RWPE2 (cell line): ENCODE data around the gene BABAM2.
"Not testable (repeated sequence)": the region's sequence is repeated elsewhere in the genome, so short reads cannot be mapped to it uniquely, and the experiment has no call there.

ENCODE experiments used
- ATAC-seq: fragments of 200-7000 bp; cut with Tn5 transposase; 3 replicates; pipeline ENCODE4 v1.9.1; 2021; ENCODE audit warnings: low read depth
- DNase-seq: peaks from one replicate; pipeline ENCODE4 v3.0.0-alpha.2; 2020; ENCODE audit warnings: low spot score
- H3K27ac ChIP-seq: fragments of 450-650 bp; 2 replicates; pipeline ENCODE4 v1.5.1; 2017; ENCODE audit warnings: mild to moderate bottlenecking; ENCODE audit not compliant: poor library complexity, severe bottlenecking
- H3K27me3 ChIP-seq: fragments of 250-450 bp; sonication (Bioruptor Pico); 2 replicates; pipeline ENCODE4 v1.5.1; 2021; ENCODE audit warnings: mild to moderate bottlenecking, moderate library complexity; ENCODE audit not compliant: insufficient read depth, poor library complexity, severe bottlenecking
- H3K36me3 ChIP-seq: fragments of 250-450 bp; sonication (Bioruptor Pico); 2 replicates; pipeline ENCODE4 v1.5.1; 2020; ENCODE audit warnings: low read depth, mild to moderate bottlenecking, moderate library complexity
- H3K4me1 ChIP-seq: fragments of 250-450 bp; sonication (Bioruptor Pico); 2 replicates; pipeline ENCODE4 v1.5.1; 2021; ENCODE audit warnings: mild to moderate bottlenecking, moderate library complexity; ENCODE audit not compliant: insufficient read depth, poor library complexity, severe bottlenecking
- H3K4me3 ChIP-seq: fragments of 250-450 bp; sonication (Bioruptor Pico); 2 replicates; pipeline ENCODE4 v1.5.1; 2021; ENCODE audit warnings: mild to moderate bottlenecking, moderate library complexity; ENCODE audit not compliant: severe bottlenecking
- H3K9me3 ChIP-seq: fragments of 250-450 bp; sonication (Bioruptor Pico); 2 replicates; pipeline ENCODE4 v1.5.1; 2021; ENCODE audit warnings: mild to moderate bottlenecking, moderate library complexity; ENCODE audit not compliant: severe bottlenecking
- CTCF ChIP-seq: fragments of 450-650 bp; IDR thresholded peaks from one replicate; pipeline ENCODE4 v1.5.1; 2017; ENCODE audit warnings: mild to moderate bottlenecking, moderate library complexity; ENCODE audit not compliant: poor library complexity, severe bottlenecking

Gene BABAM2

GRCh38 chr2:28248511-28248910 is 358.0 kb downstream of the BABAM2 start:
- Histone ChIP-seq H3K4me3 (no peak overlapping the region), H3K9me3 (no peaks in the 10 kb centered on the region), H3K4me1 (peaks cover 12% of the 10 kb centered on the region), H3K27me3 (no peaks in the 10 kb centered on the region), H3K27ac (no peak overlapping the region), H3K36me3 (peaks cover 8% of the 10 kb centered on the region)
- DNase-seq (no peak), ATAC-seq (no peak)
- no peak for TF ChIP-seq CTCF

DNA sequence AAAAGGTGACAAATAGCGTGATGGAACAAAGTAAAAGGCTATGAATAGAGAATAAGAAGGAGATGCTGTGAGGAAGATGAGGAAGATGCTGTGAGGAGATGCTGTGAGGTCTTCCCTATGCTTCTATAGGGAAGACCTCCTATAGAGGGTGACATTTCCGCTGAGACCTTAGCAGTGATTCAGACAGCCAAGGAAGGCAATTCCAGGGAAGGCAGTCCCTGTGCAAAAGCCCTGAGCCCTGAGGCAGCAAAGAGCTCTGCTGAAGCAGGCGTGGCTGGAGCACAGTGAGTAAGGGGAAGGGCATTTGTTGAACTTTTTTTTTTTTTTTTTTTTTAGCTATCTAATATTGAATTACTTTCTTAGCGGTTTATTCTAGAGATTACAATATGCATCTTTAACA is 359.5 kb downstream of the BABAM2 start:
- Histone ChIP-seq H3K9me3 (no peaks in the 10 kb centered on the region), H3K36me3 (no peaks in the 10 kb centered on the region), H3K27me3 (no peaks in the 10 kb centered on the region), H3K4me1 (peaks cover 12% of the 10 kb centered on the region), H3K4me3 (no peak overlapping the region), H3K27ac (peak overlapping the region; percentile 25)
- peak; percentile 45 for TF ChIP-seq CTCF
- ATAC-seq (peak; percentile 100), DNase-seq (peak; percentile 93)

DNA sequence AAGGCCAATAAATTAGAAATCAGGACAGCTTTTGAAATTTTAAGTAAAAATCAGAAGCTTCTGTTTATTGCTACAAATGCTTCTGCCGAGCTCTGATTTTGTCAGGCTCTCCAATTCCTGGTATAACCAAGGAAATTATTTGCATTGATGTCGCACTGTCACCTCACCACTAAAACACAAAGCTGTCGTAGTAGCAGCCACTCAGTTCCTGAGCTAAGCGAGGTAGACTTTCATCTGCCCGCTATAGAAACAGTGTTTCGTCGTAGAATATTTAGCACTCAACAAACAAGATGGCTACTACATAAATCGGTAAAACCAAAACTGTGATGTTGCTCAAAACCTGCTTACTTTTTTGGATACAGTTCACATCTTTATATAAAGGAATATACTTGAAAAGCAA is 360.8 kb downstream of the BABAM2 start:
- no peak for TF ChIP-seq CTCF
- H3K36me3 ChIP-seq: no peaks in the 10 kb centered on the region
- no peak overlapping the region for H3K4me3 ChIP-seq
- DNase-seq: no peak
- peaks cover 12% of the 10 kb centered on the region for H3K4me1 ChIP-seq
- H3K9me3 ChIP-seq: no peaks in the 10 kb centered on the region
- H3K27ac ChIP-seq: no peak overlapping the region
- no peak for ATAC-seq
- H3K27me3 ChIP-seq: no peaks in the 10 kb centered on the region

DNA sequence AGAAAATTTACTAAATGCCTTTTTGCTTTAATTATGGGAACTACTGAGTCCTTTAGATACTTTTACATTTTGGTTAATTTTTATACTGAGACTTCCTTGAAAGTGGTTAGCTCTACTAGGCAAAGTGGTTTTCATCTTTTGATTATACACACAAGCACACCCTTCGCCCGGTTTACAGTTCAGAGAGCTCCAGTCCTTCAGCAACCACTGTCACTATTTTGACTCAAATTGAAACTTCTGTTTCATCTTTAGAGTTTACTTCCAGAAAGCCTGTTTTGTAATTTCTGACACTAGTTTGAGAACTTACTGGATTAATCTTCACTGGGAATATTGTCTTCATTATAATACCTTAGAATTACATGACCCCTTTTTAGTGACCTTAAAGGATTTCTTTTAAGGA is 361.8 kb downstream of the BABAM2 start:
- no peak overlapping the region for H3K4me3 ChIP-seq
- H3K9me3 ChIP-seq: no peaks in the 10 kb centered on the region
- no peak overlapping the region for H3K27ac ChIP-seq
- H3K27me3 ChIP-seq: no peaks in the 10 kb centered on the region
- H3K36me3 ChIP-seq: no peaks in the 10 kb centered on the region
- DNase-seq (no peak), ATAC-seq (no peak)
- no peak for TF ChIP-seq CTCF
- peaks cover 12% of the 10 kb centered on the region for H3K4me1 ChIP-seq

GRCh38 chr2:28253543-28253942 is 363.0 kb downstream of the BABAM2 start:
- no peak for ATAC-seq
- Histone ChIP-seq H3K27ac (no peak overlapping the region), H3K4me1 (peaks cover 12% of the 10 kb centered on the region), H3K9me3 (no peaks in the 10 kb centered on the region), H3K27me3 (no peaks in the 10 kb centered on the region), H3K4me3 (no peak overlapping the region), H3K36me3 (no peaks in the 10 kb centered on the region)
- TF ChIP-seq CTCF: no peak
- no peak for DNase-seq

- not testable (repeated sequence) for H3K9me3 ChIP-seq, H3K27ac ChIP-seq, ATAC-seq, H3K36me3 ChIP-seq, H3K4me1 ChIP-seq, H3K4me3 ChIP-seq, DNase-seq, H3K27me3 ChIP-seq
Observed at GRCh38 chr2:28255231-28255630, 364.7 kb downstream of the BABAM2 start.
